Measurements from ENCODE around the gene CXCL16.

DNA sequence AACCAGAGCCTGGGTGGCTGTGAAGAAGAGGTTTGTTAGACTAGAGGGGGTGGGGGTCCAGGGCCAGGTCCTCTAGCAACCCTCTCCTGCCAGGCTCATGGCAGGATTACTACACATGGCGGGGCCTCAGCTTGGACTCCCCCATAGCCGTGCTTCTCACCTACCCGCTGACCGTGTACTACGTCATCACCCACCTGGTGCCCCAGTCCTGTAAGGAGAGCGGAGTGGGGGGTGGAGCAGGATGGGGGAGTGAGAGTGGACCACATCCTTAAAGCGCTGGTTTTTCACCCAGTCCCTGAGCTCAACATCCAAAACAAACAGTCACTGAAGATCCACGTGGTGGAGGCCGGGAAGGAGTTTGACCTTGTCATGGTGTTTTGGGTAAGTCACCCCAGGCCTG lies 4.2 kb upstream of the CXCL16 start:
- no peak for TF ChIP-seq CTCF (conservative IDR thresholded peaks at IDR 0.05 in 1 of 2, IDR thresholded peaks at IDR 0.05 in 1 of 2; ENCODE audit: extremely low read depth in 1 of 2, insufficient read depth in 1 of 2, low read depth in 1 of 2, low read length in 2 of 2)
- TF ChIP-seq EZH2 (IDR thresholded peaks at IDR 0.05; ENCODE audit: borderline replicate concordance, low read length), result no peak

Measured in mammary epithelial cell (primary cell).